Muscle of leg (tissue), 11 donors: Measurements from ENCODE around the gene DSC3. TPM values are rescaled to one million over a fixed set of nuclear protein-coding genes. Genes with fewer than 3 reads are reported as not detected.

Source experiments
- DNase-seq: peaks from one replicate; pipeline ENCODE4 v3.0.0; 2013
- H3K27ac ChIP-seq: one replicate; pipeline ENCODE4 v1.5.1; 2013; ENCODE audit warnings: mild to moderate bottlenecking, low read length, control low read depth
- H3K27me3 ChIP-seq: one replicate; pipeline ENCODE4 v1.6.1; 2013; ENCODE audit warnings: low read length; ENCODE audit not compliant: control insufficient read depth, insufficient read depth
- H3K36me3 ChIP-seq: one replicate; pipeline ENCODE4 v1.6.1; 2013; ENCODE audit warnings: low read length; ENCODE audit not compliant: control insufficient read depth, insufficient read depth
- H3K4me1 ChIP-seq: one replicate; pipeline ENCODE4 v1.6.1; 2013; ENCODE audit warnings: low read length; ENCODE audit not compliant: control insufficient read depth, insufficient read depth
- H3K4me3 ChIP-seq: one replicate; pipeline ENCODE4 v1.5.1; 2013; ENCODE audit warnings: low read length, control low read depth
- H3K9me3 ChIP-seq: replicated peaks from 2 replicates; pipeline ENCODE4 v1.6.1; 2013; ENCODE audit warnings: low read depth, low read length; ENCODE audit not compliant: control insufficient read depth
- WGBS: methylation state at CpG from one replicate; pipeline ENCODE4 v1.1.5; 2013; ENCODE audit warnings: missing lambda C conversion rate; ENCODE audit not compliant: insufficient coverage; 5-methylcytosine and 5-hydroxymethylcytosine counted together
- polyA plus RNA-seq, 8 donors: library from polyadenylated mRNA; unstranded; fragments of 120-200 nt; gene quantifications; one replicate each; pipeline versions ENCODE4 v1.2.1 to v1.2.3, GENCODE V29; 2013; ENCODE audit warnings: inconsistent platforms in 1 of 8, low replicate concordance in 1 of 8; ENCODE audit not compliant: insufficient read length in 8 of 8, insufficient read depth in 1 of 8
- total RNA-seq: library from RNA; stranded (reverse); fragments of 120-200 nt; gene quantifications from one replicate; pipeline ENCODE4 v1.2.4, GENCODE V29; 2013

The DSC3 gene
- total and polyA plus RNA-seq, 9 donors, result 0.22 to 25.4 (median 0.57) TPM

GRCh38 chr18:30954262-30954661 is 88.3 kb downstream of the DSC3 start:
- no CpG with 5 or more reads among the region's 3 CpGs for WGBS
- Histone ChIP-seq H3K27me3 (no peaks in the 10 kb centered on the region), H3K36me3 (no peaks in the 10 kb centered on the region), H3K4me1 (no peaks in the 10 kb centered on the region), H3K27ac (no peak overlapping the region), H3K4me3 (no peak overlapping the region), H3K9me3 (no peaks in the 10 kb centered on the region)
- no peak for DNase-seq

- 81% methylated on average over 4 of the region's 8 CpGs for WGBS
- peak; percentile 10 for DNase-seq
- H3K27me3 ChIP-seq, result no peaks in the 10 kb centered on the region
- H3K4me1 ChIP-seq, result no peaks in the 10 kb centered on the region
- H3K36me3 ChIP-seq, result no peaks in the 10 kb centered on the region
- H3K27ac ChIP-seq, result no peak overlapping the region
- H3K9me3 ChIP-seq, result peaks cover 7% of the 10 kb centered on the region
- no peak overlapping the region for H3K4me3 ChIP-seq
Observed at GRCh38 chr18:30945761-30946160, 96.8 kb downstream of the DSC3 start.

DNA sequence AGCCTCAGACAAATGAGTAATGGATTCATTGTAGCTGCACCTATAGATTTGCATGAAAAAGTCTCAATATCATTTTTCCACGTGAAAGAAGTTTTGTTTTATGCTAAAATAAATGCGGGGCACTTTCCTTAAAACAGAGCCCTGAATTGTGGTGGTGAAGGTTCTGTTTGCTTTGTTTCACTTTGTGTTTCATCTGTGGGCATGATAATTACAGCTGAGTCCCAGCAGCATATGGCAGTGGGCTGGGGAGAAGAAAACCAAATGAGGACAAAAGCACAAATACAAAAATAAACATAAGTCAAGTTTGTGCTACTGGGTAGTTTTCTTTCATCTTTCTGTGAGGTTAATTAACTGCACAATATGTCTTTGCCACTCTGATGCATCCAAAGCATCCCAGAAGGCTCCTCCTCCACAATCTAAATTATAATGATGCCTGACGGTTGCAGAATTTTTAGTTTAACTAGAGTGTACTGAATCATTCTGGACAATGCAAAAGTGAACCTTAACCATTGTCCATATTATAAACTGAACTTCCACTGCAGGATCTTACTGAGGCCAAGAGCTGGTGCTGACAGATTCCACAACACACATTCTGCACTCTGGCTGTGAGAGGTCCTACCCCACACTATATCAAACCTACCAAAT is 97.6 kb downstream of the DSC3 start:
- no peaks in the 10 kb centered on the region for H3K27me3 ChIP-seq
- no peaks in the 10 kb centered on the region for H3K36me3 ChIP-seq
- no peaks in the 10 kb centered on the region for H3K4me1 ChIP-seq
- no CpG with 5 or more reads among the region's 3 CpGs for WGBS
- H3K27ac ChIP-seq, result no peak overlapping the region
- no peak overlapping the region for H3K4me3 ChIP-seq
- H3K9me3 ChIP-seq, result peaks cover 9% of the 10 kb centered on the region
- no peak for DNase-seq

- Histone ChIP-seq H3K4me1 (no peaks in the 10 kb centered on the region), H3K27ac (no peak overlapping the region), H3K4me3 (no peak overlapping the region), H3K9me3 (peaks cover 9% of the 10 kb centered on the region), H3K27me3 (no peaks in the 10 kb centered on the region), H3K36me3 (no peaks in the 10 kb centered on the region)
- DNase-seq, result no peak
Observed at GRCh38 chr18:30940952-30941539, 101.5 kb downstream of the DSC3 start.

Other genes starting within 250 kb of the DSC3 start
- 3.5 TPM for gene DSC2, start 59.7 kb upstream of the DSC3 start, total RNA-seq
- 10 to 100 TPM in 2 of 8 donors, 1 to 10 TPM in 6; 2.1 to 11.8 (median 4.3) TPM for gene DSC2, start 59.7 kb upstream of the DSC3 start, polyA plus RNA-seq
- gene DSC1, start 120.1 kb upstream of the DSC3 start, total RNA-seq, result under 0.01 TPM
- 1 to 10 TPM in 1 of 8 donors, under 1 TPM in 2, not detected in 5; 0.07 to 9.4 (median 0.57) TPM for gene DSC1, start 120.1 kb upstream of the DSC3 start, polyA plus RNA-seq